Esophagus squamous epithelium (tissue), 4 donors: Measurements from ENCODE around the gene SPTBN5.

ENCODE experiments used
- CTCF ChIP-seq, 6 experiments: fragments of 450-650 bp in 4 of 6; fragments of 200-600 bp in 2 of 6; sonication (generic) in 2 of 6; IDR thresholded peaks; one replicate each; pipeline ENCODE4 v1.5.1; 2016 to 2019; ENCODE audit warnings: antibody characterized with exemption in 6 of 6, mild to moderate bottlenecking in 4 of 6, moderate library complexity in 4 of 6
- POLR2A ChIP-seq, 4 donors: fragments of 450-650 bp; IDR thresholded peaks; one replicate each; pipeline ENCODE4 v1.6.1; 2017; ENCODE audit warnings: antibody characterized with exemption in 4 of 4, mild to moderate bottlenecking in 4 of 4, moderate library complexity in 3 of 4

- TF ChIP-seq CTCF (IDR thresholded peaks at IDR 0.05) (no peak), POLR2A (IDR thresholded peaks at IDR 0.05) (no peak)
Measured at GRCh38 chr15:41809526-41810220, 84.2 kb downstream of the SPTBN5 start.
